Panc1 (cell line): ENCODE data around the gene SSR1.

Experiments used
- CTCF ChIP-seq: fragments of 450-650 bp; IDR thresholded peaks from 2 replicates; pipeline ENCODE4 v1.5.1; 2017; ENCODE audit warnings: mild to moderate bottlenecking
- SIN3A ChIP-seq: IDR thresholded peaks from 2 replicates; pipeline ENCODE4 v1.6.1; 2012; ENCODE audit warnings: low read depth, mild to moderate bottlenecking, low read length, moderate library complexity, borderline replicate concordance; ENCODE audit not compliant: insufficient read depth

- TF ChIP-seq CTCF, result no peak
- TF ChIP-seq SIN3A, result no peak
Measured at GRCh38 chr6:7260291-7261031, 52.5 kb downstream of the SSR1 start.
